CD4-positive, alpha-beta T cell treated with Interleukin-6 at 100 ng/mL for 8 hours (primary cell): ENCODE results near the gene GFRA3.
"Not testable (repeated sequence)": the region's sequence is repeated elsewhere in the genome, so short reads cannot be mapped to it uniquely, and the experiment has no call there.

Experiments used
- DNase-seq: peaks from one replicate; pipeline ENCODE4 v3.0.0-alpha.2; 2020; ENCODE audit warnings: mixed read lengths, low spot score

GFRA3 gene

GRCh38 chr5:138274189-138274853 lies at the start of gene GFRA3:
GFRA3 (minus strand) TSS chr5:138274621; CDS start chr5:138274424, 197 bp downstream.
- no peak for DNase-seq

DNA sequence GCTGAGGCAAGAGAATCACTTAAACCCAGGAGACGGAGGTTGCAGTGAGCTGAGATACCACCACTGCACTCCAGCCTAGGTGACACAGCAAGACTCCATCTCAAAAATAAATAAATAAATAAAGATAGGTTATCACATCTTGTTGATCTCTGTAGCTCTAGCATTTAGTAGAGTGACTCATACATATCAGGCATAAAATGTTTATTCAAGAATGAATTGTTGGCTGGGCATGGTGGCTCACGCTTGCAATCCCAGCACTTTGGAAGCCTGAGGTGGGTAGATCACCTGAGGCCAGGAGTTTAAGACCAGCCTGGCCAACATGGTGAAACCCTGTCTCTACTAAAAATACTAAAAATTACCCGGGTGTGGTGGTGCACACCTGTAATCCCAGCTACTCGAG lies 43.8 kb upstream of the GFRA3 start:
- not testable (repeated sequence) for DNase-seq

DNA sequence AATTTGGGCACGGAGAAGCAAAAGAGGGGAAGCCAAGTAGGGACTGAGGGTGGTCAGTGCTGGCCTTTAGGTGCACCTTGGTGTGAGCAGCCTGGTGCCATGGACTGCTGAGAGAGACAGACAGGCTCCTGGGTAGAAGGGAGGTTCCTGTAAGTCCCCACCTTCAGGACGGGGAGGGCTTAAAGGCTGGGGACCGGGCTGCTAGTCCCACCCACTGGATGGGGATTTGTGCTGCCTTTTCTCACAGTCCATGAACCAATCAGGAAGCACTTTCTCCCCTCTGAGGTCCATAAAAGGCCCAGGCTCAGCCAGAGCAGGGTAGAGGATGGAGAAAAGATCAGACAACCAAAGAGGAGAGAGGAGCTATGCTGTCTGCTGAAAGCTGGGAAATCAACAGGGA lies 41.9 kb upstream of the GFRA3 start:
- DNase-seq: no peak

GRCh38 chr5:138315751-138316278 lies 41.4 kb upstream of the GFRA3 start:
- no peak for DNase-seq

- DNase-seq: no peak
These were observed 31.4 kb upstream of the GFRA3 start for GRCh38 chr5:138305797-138306196.

DNA sequence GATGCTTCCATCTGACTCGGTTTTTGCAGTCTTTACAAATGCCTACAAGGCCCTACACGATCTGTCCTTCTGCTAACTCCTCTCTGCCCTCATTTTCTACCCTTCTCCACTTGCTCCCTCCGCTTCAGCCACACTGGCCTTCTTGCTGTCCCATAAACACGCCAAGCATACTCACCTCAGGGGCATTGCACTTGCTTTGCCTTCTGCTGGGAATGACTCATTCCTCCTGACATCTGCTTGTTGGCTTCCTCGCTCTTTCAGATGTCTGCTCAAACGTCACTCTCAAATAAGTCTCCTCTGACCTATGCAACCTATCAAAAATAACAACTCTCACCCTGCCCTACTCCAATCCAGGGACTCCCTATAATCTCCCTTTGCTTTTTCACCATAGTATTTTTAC lies 29.0 kb upstream of the GFRA3 start:
- no peak for DNase-seq

- no peak for DNase-seq
These were observed 14.9 kb upstream of the GFRA3 start for GRCh38 chr5:138289296-138289695.

- no peak for DNase-seq
These were observed 12.8 kb upstream of the GFRA3 start for GRCh38 chr5:138287246-138287645.

DNA sequence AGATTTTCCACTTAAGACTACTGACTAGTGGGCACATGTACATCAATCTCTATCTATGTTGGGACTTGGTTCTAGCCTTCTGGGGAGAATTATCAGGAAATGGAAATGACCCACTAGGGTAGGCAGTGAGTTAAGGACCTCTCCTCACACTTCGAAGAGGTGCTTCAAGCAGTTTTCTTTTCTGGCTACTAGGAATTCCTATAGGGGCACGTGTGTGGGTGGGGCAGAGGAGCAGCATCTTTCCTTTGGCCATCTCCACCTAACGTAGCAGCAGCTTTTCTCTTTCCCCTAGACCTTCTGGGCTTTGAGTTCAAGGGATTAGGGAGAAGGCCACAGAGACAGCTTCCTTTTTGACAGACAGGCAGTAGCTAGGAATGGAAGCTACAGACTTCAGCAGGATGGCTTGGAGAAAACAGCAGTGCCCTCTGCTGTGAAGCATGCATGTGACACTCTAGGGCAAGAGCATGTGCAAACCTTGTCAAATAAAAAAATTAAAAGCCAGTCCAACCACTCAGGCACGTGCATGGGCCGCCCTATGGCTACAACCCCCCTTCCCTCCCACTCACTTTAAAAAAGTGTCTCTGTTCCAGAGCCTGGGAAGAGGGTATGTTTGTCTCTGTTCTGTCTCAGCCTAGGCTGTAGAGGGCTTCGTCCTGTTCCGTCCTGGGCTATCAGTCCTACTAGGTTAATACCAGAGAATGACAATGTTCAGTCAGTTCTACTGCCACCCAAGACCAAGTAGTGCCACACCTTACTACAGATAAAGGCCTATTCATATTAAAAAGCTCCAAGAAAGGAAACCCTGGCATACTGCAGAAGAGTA lies 8.7 kb upstream of the GFRA3 start:
- DNase-seq: no peak

DNA sequence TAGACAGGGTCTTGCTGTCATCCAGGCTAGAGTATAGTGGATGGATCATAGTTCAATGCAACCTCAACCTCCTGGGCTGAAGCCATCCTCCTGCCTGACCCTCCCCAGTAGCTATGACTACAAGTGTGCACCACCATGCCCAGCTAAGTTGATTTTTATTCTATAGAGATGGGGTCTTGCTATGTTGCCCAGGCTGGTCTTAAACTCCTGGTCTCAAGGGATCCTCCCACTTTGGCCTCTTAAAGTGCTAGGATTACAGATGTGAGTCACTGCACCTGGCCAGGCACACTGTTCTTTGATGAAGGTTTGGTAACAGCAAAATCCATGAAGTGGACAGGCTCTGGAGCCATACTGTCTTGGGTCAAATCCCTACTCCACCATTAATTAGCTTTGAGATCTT lies 6.5 kb upstream of the GFRA3 start:
- no peak for DNase-seq

- DNase-seq: no peak
These were observed 2.1 kb upstream of the GFRA3 start for GRCh38 chr5:138276402-138277054.

GRCh38 chr5:138275895-138276294 lies 1.5 kb upstream of the GFRA3 start:
- no peak for DNase-seq

DNA sequence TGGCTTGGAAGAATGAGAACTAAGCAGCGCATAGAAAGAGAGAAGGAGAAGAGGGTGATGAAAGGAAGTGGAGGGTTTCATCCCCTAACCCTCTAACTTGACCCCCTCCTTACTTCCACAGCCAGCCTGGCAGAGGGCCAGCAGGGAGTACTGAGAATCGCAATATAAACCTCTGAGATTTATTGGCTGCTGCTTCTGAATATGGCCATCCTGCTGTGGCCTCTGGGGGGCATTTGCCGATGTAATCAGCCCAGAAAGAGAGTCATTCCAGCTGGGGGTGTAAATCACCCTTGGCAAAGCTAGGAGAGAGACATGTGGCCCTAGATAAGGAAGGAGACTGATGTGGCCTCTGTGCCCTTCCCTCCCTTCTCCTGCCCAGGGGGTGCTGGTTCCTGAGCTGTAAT lies 960 bp upstream of the GFRA3 start:
- no peak for DNase-seq

DNA sequence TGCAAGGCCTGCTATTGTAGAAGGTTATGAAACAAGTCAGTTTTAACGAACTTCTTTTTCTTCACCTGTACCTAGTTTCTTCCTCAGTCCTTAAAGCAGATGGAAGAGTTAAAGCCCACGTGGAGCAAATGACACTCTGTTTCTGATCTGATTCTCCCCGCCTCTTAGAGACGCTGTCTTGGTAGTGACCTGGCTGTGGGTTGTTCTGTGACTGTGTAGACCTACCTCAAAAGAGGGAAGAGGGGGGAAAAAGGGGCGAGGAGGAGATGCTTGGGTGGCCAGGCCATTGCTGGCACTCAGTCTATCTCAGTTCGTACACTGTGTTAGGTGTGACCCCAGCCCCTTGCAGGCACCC lies 610 bp downstream of the GFRA3 start:
- no peak for DNase-seq

GRCh38 chr5:138272681-138273080 lies 1.7 kb downstream of the GFRA3 start:
- DNase-seq: no peak

DNA sequence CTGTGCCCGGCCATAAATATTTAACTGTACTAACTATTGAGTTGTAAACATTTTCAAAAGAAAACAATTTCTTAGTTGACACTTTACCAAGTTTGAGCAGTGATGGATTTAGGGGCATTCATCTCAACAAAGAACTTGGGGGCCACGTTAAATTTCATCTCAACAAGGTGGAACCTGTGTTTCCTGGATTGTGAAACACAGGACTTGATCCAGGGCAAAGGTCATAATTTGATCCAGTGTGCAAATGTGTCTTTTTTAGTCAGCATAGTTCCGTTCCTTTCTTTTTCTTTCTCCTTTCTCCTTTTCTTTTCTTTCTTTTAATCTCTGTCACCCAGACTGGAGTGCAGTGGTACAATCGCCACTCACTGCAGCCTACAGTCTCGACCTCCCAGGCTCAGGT lies 3.1 kb downstream of the GFRA3 start:
- no peak for DNase-seq

- DNase-seq: no peak
These were observed 10.2 kb downstream of the GFRA3 start for GRCh38 chr5:138264183-138264582.

- DNase-seq: no peak
These were observed 10.8 kb downstream of the GFRA3 start for GRCh38 chr5:138263581-138263980.

GRCh38 chr5:138258704-138259292 lies 15.6 kb downstream of the GFRA3 start:
- DNase-seq: no peak

- no peak for DNase-seq
These were observed 16.8 kb downstream of the GFRA3 start for GRCh38 chr5:138257583-138257982.

DNA sequence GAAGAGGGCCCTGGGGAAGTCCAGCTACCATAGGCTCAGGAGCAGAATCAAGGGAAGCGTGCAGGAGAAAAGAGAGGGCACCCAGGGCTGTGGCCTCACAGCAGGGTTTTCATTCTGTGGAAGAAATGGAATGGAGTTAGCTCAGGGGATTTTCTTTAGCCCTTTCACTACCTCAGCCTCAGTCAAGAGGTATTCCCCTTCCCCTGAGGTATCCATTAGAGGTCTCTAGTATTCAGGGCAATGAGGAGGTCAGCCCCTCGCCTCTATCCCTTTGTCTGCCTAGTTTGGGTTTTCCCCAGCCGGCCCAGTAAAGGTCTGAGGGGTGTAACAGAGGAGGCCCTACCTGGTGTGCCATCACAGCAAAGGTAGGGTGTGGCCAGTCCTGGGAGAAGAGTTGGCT lies 21.5 kb downstream of the GFRA3 start:
- no peak for DNase-seq

GRCh38 chr5:138247800-138248199 lies 26.6 kb downstream of the GFRA3 start:
- not testable (repeated sequence) for DNase-seq

DNA sequence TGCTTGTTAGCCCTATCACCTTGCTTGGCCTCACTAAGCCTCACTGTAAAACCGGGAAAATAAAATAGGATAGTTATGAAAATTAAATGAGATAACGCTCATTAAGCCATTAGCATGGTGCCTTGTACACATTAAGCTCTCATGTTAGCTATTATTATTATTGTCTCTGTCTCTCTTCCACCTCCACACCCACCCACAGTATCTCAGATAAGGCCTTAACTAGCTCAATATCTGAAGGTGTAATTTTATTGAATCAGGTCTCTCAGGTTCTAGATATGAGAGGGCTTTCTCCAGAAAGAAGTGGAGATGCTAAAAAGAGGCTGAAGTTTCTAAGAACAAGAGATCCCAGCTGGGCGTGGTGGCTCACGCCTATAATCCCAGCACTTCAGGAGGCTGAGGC lies 27.6 kb downstream of the GFRA3 start:
- DNase-seq: no peak
